Measurements from ENCODE around the gene GNAT3. TPM values are rescaled to one million over a fixed set of nuclear protein-coding genes. Genes with fewer than 3 reads are reported as not detected.

GNAT3 gene
- total RNA-seq, 1 donor from 2014 or later: not detected

DNA sequence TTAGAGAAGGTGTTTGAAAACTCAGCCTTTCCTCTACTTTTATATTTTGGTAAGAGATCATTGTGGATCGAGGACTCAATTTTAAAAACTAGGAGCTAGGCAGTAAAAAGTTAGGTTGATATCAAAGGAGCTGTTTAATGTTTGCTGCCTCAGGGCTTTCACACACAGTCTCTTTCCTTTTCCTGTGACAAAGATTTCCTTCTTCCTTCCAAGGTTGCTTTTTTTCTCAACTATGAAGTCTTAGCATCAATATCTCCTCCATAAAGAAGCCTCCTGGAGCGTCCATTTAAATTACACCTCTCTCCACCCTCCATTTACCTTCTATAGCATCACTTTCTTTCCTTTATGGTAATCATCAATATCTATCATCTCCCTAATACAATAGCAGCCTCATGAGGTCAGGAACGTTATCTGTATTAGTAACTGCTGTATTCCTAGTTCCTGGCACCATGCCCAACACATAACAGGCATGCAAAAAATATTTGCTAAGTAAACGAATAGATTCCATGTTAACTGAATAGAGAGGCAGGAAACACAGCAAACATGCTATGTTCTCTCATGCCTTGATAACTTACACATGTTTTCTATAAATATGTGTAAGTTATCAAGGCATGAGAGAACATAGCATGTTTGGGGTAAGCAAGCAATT, 48.5 kb downstream of the GNAT3 start:
- no peak for DNase-seq (ENCODE audit: low read depth)

DNA sequence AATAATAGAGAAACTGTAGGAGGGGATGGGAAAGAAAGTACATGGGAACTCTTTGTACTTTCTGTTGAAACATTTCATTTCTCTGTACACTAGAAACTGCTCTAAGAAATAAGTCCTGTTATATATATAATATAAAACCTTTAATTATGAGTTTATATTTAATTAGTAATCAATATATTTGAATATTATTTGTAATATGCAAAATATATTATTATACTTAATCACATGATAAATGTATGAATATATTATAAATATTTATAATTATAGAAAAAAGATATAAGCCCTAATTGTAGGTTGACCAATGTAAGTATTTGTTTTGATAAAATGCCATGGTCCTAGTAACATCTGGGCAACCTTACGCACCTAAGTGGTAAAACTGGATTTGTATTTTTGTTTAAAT, 51.0 kb downstream of the GNAT3 start:
- DNase-seq (ENCODE audit: low read depth): no peak

DNA sequence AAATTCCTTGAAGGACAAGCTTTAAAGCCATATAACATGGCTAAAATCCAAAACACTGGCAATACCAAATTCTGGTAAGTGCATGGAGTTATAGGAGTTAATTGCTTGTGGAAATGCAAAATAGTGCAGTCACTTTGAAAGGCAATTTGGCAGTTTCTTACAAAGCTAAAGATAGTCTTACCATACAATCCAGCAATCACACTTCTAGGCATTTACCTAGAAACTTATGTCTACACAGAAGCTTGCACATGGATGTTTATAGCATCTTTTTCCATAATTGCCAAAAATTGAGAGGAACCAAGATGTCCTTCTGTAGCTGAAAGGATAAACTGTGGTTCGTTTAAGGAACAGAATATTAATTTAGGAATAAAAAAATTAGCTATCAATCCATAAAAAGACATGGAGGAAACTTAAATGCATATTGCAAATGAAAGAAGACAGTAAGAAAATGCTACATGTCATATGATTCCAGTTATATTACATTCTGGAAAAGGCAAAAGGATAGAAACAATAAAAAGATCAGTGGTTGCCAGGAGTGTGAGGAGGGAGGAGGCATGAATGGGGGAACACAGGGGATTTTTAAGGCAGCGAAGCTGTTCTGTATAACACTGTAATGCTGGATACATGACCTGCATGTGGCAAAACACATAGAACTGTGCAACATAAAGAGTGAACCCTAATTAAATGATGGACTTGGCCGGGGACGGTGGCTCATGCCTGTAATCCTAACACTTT, 51.9 kb downstream of the GNAT3 start:
- DNase-seq (ENCODE audit: low read depth): no peak

DNA sequence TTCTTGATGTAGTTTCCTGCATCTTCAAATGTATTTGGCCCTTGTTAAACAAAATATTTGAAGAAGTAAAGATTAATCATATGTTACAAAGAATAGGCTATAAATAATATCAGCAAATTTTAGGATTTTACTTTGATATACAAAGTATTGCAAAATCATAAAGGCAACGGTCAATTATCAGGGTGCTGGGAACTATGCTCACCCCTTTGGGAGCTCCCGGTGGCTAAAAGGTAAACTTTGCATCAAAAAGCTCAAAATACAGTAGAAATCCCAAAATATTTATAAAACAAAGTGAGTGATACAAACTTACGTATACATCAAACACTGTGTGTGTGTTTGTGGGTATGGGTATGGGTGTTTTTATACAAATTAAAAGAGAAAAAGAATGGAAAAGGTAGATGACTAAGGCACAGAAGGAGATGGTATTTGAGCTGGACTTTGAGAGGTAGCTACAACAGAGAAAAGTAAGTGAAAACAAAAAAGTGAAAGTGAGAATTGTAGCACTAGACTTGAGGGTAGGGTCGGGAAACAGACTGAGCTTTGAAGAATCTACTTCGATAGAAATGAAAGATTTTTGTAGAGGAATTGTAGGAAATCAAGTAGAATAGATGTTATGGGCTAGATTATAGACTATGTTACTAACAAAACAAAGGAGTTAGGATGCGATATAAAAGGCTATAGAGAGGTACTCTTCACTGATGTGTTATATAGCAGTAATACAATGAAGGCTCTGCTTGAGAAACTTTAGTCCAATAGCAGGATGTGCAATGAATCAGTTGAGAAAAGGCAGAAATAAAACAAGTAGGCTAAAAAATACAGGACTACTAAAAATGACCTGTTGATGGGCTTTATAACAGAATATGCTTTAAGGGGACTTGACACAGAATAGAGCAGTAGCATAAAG, 52.8 kb downstream of the GNAT3 start:
- DNase-seq (ENCODE audit: low read depth): no peak

DNA sequence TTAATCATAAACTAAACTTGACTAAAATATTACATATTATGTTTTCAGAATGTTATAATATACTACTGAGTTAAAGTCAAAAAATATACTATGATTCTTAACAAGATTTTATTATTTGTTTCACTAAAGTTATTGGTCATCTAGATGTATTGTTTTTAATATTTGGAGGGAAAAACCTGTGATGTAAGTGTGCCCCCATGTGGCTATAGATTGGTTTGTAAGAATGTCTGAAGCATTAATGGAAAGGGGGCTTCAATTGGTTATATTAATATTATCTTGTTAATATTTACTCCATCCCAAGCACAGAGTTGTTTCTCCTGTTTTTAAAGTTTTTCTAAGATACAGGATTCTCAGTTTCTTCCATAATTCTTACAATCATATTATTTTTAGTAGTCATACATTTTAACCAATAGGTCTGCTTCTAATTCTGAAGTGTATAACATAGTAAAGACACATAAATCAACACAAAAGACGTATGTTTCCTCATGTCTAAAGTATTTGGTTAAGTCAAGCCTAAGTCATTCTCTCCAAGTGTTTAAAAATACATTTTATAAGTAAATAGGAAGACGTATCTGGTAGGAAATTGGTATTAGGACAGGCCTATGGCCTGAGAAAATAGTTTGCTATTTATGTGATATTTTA, 58.0 kb downstream of the GNAT3 start:
- DNase-seq (ENCODE audit: low read depth): peak; percentile 31

DNA sequence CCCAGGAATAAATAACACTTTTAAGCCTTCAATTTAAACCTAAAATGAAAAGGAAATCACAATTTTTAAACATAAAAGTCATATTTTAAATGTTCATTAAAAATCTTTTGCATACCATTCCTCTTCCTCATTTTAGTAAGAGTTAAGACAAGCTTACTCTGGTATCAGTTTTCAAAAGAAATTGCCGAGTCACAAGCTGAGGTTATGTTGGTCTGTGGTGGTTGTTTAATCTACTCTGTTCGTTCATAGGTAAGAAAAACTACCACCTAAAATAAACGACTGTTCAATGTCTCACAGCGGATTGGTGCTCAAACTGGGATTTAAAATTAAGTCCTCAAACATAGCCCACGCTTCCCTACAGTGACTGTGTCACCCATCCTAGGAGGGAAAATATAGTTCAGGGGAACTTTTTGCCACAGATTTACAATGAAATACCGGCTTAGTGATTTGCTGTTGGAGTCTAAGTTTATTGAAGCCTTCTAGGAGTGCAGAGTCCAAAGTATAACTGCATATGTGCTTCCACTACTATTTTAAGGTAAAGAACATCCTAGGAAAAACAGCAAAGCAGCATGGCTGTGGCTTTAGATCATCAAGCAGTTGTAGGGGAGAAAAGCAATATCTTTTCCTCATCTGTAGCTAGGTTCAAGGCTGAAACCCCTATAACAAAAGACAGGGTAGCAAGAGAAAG, 61.1 kb downstream of the GNAT3 start:
- peak; percentile 36 for DNase-seq (ENCODE audit: low read depth)

DNA sequence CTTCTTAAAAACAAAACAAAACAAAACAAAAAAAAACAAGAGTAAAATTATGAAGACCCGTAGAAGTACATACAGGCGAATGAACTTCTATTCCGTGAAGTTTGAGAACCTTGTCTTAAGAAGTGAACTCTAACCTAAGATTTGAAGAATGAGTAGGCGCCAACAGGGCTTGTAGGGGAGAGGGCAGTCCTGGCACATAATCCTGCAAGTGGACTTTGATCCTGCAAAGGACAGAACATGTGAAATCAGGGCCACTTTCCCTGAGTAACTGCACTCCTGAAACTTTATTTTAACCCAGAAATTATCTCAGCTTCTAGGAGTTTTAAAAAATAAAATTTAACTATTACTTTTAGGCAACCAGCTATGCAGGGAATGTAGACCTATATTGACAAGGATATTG, 62.0 kb downstream of the GNAT3 start:
- peak; percentile 15 for DNase-seq (ENCODE audit: low read depth)

DNA sequence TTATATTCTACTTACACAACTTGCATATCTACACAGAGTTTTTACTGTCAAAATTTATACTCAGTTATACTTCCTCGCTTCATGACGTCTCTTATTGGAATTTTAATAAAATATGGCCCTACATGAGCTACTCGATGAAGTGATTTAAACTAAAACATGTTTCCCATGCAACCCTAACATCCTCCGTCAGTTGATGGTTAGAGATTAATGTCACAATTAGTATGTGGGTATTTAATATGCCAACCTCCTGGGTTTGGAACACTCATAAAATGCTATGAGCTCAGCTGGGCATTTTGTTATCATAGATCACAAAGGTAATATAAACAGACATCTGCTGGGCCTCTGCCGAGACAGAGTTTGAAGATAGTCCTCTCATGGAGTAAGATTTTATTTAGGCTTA, 66.5 kb downstream of the GNAT3 start:
- DNase-seq (ENCODE audit: low read depth): no peak

DNA sequence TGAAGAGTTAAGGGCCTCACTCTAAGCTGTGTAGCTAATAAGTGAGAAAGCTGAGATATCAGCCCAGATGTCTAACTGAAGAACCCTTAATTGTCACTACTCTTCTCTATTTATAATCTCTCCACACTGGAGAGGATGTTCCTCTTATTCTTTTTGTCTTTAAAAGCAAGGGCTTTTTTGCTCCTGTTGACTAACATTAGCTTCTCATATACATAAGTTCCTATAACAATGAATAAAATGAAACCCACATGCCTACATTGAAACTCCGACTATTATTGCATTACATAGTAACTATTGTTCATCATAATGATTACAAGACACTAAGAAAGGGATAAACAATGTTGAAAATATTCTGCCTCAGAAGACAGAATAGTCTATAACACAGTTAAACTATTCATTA, 67.1 kb downstream of the GNAT3 start:
- DNase-seq (ENCODE audit: low read depth): no peak

DNA sequence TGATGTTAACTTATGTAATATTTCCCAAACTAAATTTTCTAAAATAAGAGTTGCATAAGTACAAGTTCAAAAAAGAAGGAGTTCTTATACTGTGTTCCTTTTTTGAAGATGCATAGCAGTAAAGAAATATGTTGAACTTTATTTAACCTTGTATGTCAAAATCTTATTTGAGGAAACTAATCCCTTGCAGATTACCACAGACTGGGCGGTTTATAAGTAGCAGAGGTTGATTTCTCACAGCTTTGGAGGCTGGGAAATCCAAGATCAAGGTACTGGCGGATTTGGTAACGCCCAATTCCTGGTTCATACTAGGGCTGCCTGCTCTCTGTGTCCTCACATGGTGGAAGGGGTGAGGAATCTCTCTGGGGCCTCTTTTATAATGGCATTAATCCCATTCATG, 68.5 kb downstream of the GNAT3 start:
- no peak for DNase-seq (ENCODE audit: low read depth)

DNA sequence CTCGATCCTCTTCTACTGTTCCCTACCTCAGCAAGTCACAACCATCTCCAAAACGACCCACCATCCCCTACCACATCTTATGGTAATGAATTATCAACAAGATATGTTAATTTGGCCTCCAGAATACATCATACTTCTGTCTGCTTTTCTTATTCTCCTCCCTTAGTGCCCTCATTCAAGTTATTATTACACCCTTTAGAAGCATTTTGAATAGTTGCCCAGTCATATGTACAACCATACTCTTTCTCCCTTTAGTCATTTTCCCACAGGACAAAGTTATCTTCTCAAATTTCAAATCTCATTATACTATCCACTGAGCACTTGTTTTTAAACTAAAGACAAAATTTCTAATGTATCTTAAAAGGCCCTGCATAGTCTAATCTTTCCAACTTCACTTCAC, 71.0 kb downstream of the GNAT3 start:
- DNase-seq (ENCODE audit: low read depth): no peak

DNA sequence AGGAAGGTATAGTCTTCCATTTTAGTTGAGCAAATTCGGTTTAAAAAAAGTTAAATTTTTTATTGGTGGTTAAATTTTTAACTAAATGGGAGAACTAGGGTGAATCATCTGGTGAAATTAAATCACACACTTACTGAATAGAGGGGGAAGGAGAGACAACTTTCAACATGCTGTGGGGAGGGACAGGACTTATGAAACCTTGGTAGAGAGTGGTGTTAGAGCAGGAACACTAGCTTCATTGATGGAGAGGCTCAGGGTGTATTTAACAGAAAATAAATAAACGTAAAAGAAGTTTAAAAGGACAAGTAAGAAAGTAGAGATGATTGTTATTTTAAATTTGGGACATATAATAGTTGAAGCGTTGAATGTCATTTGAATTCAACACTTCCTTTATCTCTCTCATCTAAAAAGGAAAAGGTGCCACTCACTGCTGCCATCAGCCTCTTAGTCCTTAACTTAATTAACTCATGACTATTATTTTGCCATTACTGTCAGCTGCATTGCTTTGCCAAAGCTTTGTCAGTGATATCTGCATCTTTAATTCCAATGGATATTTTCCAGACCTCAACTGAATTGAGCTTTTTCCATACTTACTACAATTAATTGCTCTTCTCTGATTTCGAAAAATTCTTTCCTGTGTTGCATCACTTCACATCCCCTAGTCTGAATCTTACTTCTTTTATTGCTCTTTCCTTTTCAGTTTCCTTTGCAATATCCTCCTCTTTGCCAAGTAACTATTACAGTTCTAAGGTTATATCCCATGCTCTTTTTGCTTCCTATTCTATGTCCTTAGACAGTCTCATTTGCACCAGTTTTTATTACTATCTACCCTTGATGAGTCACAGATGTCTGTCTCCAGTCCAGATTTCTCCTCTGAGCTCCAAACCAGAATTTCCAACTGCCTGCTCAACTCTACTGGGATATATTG, 71.7 kb downstream of the GNAT3 start:
- peak; percentile 38 for DNase-seq (ENCODE audit: low read depth)

DNA sequence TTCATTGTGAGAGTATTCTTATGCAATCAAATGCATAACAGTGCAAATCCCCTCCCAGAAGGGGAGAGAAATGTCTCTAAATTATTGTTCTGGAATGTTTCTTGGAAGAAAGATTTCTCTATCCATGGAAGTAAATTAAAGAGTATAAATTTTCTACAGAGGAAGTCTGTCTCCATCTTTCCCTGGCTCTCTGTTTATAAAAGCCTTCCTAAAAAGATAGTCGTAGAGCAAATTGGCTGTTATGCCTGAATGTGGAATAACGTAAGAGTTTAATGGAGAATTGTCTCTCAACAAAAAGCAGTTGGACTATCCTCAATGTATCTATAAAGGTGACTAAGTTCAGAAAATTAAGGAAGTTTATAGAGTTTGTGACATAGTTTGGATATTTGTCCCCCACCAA, 76.3 kb downstream of the GNAT3 start:
- no peak for DNase-seq (ENCODE audit: low read depth)

DNA sequence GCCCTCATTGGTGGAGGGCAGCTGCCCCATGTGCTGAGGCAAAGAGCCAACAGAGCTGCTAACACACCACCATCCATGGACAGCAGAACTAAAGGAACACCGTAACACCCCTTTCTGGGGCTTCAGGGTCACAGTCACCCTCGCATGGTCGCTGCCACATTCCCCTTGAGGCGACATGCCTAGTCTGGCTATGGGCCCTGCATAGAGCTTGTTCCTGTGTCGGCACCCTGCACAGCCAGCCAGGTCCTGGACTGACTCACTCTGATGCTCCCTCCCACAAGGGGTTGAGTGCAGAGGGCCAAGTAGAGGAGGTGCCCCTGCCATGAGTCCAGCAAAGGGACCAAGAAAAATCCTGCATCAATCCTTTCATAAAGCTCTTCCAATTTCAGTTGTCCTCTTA, 77.8 kb downstream of the GNAT3 start:
- no peak for DNase-seq (ENCODE audit: low read depth)

DNA sequence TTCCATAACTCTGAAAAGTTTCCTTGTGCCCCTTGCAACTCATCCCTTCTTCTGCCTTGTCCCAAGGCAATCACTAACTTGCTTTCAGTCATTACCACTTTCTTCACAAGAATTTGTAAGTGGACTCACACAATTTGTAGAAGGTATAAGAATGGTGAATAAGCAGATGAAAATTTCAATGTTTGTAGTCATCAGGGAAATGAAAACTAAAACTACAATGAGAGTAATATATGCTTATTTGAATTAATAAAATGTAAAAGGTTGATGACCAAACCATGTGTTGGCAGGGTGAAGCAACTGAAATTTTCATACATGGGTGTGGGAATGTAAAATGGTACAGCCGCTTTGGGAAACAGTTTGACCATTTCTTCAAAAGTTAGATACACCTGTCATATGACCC, 79.7 kb downstream of the GNAT3 start:
- DNase-seq (ENCODE audit: low read depth): peak; percentile 34

DNA sequence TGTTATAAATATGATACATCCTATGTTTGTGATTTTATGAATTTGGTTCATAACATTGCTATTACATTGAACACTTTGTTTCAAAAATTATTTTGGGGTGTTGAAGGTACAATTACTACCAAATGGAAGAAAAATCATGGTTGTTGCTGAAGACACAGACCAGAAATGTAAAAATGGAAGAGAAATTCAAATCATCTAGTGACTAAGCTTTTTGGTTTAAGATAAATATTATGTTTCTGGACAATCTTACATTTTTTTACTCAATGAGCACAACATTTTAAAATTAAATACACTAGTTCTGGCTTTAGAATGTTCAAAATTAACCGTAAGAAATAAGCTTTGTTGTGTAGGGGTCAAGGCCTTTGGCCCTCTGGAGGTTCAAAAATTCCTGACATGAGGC, 82.7 kb downstream of the GNAT3 start:
- DNase-seq (ENCODE audit: low read depth): no peak

DNA sequence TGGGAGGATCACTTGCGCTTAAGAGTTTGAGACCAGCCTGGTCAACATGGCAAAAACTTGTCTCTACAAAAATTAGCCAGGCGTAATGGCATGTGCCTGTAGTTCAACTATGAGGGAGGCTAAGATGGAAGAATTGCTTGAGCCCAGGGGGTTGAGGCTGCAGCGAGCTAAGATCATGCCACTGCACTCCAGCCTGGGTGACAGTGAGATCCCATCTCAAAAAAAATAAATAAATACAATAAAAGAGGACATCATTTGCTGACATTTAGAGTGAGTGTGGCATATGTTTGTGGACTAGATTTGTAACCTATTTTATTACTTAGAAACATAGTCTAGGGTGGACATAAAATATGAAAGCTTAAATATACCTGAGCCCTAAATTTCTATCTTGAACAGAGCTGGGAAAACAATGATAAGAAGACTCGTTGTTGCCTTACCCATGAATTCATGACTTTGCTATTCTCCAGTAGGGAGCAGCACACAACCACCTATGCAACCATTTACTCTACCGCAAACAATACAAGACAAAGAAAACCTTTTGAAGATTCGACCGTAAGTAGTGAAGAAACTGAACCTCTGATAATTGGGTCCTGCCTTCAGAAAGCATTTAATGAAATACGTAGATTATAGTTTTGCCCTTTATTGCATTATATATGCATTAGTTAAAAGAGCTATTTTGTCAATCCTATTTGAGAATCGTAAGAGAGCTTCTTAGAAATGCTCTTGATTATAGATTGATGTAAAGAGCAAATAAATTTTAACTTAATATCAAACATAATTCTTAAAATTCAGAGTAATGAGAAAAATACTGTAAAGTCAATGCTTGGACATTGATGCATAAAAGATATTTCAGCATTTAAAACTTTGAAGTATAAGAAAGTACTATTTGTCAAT, 83.5 kb downstream of the GNAT3 start:
- peak; percentile 71 for DNase-seq (ENCODE audit: low read depth)

DNA sequence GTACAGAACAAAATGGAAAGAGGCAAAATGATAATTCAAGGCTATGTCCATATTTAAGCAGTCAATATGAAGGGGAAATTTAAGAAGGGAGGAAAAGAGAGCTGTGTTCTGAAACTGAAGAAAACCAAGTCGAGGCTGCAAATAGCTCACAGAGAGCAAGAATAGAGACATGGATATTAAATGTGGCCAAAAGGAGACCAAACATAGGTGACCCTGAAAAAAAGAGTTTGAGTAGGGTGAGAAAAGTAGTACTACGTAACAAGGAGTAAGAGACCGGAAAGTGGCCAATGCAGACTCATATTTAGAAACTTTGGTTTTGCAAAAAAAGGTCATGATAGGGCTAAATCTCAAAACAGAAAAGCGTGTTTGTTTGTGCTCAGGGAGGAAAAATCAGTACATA, 84.6 kb downstream of the GNAT3 start:
- no peak for DNase-seq (ENCODE audit: low read depth)

DNA sequence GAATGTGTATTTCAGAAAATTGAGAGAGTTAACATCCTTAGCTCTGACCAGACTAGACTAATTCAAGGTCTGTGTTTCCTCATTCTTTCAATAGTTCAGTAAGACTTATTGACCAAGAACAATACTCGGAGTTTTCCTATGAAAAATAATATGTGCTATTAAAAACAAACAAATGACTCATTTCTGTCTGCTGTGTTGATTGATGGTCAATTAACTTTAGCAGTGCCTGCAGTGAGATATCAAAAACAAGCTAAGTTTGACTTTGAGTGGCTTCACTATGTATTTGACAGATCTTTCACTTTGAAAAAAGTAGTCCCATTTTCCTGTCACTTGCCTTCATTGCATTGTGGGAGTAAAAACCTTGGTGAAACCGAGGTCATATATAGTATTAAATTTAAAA, 91.0 kb downstream of the GNAT3 start:
- DNase-seq (ENCODE audit: low read depth): no peak
